RWPE2 (cell line): Measurements from ENCODE around the gene TMCC1.
"Not testable (repeated sequence)": the region's sequence is repeated elsewhere in the genome, so short reads cannot be mapped to it uniquely, and the experiment has no call there.

ENCODE experiments used
- ATAC-seq: fragments of 200-7000 bp; cut with Tn5 transposase; 3 replicates; pipeline ENCODE4 v1.9.1; 2021; ENCODE audit warnings: low read depth
- DNase-seq: peaks from one replicate; pipeline ENCODE4 v3.0.0-alpha.2; 2020; ENCODE audit warnings: low spot score
- H3K27ac ChIP-seq: fragments of 450-650 bp; 2 replicates; pipeline ENCODE4 v1.5.1; 2017; ENCODE audit warnings: mild to moderate bottlenecking; ENCODE audit not compliant: poor library complexity, severe bottlenecking
- H3K27me3 ChIP-seq: fragments of 250-450 bp; sonication (Bioruptor Pico); 2 replicates; pipeline ENCODE4 v1.5.1; 2021; ENCODE audit warnings: mild to moderate bottlenecking, moderate library complexity; ENCODE audit not compliant: insufficient read depth, poor library complexity, severe bottlenecking
- H3K36me3 ChIP-seq: fragments of 250-450 bp; sonication (Bioruptor Pico); 2 replicates; pipeline ENCODE4 v1.5.1; 2020; ENCODE audit warnings: low read depth, mild to moderate bottlenecking, moderate library complexity
- H3K4me1 ChIP-seq: fragments of 250-450 bp; sonication (Bioruptor Pico); 2 replicates; pipeline ENCODE4 v1.5.1; 2021; ENCODE audit warnings: mild to moderate bottlenecking, moderate library complexity; ENCODE audit not compliant: insufficient read depth, poor library complexity, severe bottlenecking
- H3K4me3 ChIP-seq: fragments of 250-450 bp; sonication (Bioruptor Pico); 2 replicates; pipeline ENCODE4 v1.5.1; 2021; ENCODE audit warnings: mild to moderate bottlenecking, moderate library complexity; ENCODE audit not compliant: severe bottlenecking
- H3K9me3 ChIP-seq: fragments of 250-450 bp; sonication (Bioruptor Pico); 2 replicates; pipeline ENCODE4 v1.5.1; 2021; ENCODE audit warnings: mild to moderate bottlenecking, moderate library complexity; ENCODE audit not compliant: severe bottlenecking
- TF ChIP-seq, protein P1 (sequence below): fragments of 450-650 bp; IDR thresholded peaks from one replicate; pipeline ENCODE4 v1.5.1; 2017; ENCODE audit warnings: mild to moderate bottlenecking, moderate library complexity; ENCODE audit not compliant: poor library complexity, severe bottlenecking

TMCC1 gene

DNA sequence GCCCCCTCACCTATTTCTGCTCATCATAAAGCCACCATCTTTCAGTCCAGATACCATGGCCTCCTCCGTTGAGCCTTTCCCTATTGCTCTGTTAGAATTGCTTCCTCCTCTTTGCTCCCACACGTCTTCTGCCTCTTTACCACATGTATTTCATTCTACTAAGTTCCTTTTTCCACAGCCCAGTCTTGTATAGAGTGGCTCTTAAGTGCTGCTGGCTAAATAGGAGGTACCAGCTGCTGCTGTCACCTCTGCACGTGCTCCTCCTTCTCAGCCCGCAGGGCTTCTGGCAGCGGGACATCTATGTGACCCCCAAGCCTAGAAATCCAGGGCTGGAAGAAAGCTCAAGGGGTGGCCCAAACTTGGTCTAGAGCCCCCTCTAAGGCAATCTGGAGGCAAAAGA is 248.2 kb downstream of the TMCC1 start:
- Histone ChIP-seq H3K36me3 (peaks cover 4% of the 10 kb centered on the region; the same call in 1 of the 2 replicates), H3K9me3 (no peaks in the 10 kb centered on the region), H3K27me3 (no peaks in the 10 kb centered on the region), H3K4me1 (peaks cover 4% of the 10 kb centered on the region), H3K27ac (no peak overlapping the region), H3K4me3 (no peak overlapping the region)
- no peak for ATAC-seq
- DNase-seq = no peak
- TF ChIP-seq, protein P1, sequence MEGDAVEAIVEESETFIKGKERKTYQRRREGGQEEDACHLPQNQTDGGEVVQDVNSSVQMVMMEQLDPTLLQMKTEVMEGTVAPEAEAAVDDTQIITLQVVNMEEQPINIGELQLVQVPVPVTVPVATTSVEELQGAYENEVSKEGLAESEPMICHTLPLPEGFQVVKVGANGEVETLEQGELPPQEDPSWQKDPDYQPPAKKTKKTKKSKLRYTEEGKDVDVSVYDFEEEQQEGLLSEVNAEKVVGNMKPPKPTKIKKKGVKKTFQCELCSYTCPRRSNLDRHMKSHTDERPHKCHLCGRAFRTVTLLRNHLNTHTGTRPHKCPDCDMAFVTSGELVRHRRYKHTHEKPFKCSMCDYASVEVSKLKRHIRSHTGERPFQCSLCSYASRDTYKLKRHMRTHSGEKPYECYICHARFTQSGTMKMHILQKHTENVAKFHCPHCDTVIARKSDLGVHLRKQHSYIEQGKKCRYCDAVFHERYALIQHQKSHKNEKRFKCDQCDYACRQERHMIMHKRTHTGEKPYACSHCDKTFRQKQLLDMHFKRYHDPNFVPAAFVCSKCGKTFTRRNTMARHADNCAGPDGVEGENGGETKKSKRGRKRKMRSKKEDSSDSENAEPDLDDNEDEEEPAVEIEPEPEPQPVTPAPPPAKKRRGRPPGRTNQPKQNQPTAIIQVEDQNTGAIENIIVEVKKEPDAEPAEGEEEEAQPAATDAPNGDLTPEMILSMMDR = no peak

DNA sequence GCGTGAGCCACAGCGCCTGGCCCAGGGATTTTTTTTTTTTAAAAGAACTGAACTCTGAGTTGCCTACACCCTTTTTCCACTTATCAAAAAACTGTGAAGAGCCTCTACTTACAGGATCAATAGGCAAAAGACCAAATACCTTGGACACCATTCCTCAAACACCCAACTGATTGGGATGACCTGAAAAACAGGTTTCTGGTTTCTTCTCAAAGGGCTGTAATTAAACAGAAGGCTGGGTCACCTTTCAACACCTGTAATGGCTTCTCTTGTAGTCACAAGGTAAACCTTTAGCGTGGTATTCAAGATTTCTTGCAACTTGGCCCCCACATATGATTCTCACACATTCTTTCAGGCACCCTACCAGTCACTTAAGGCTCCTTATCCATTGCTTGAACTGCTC is 248.7 kb downstream of the TMCC1 start:
- Histone ChIP-seq H3K27me3 (no peaks in the 10 kb centered on the region), H3K4me1 (no peaks in the 10 kb centered on the region), H3K4me3 (no peak overlapping the region), H3K9me3 (no peaks in the 10 kb centered on the region), H3K27ac (no peak overlapping the region), H3K36me3 (peaks cover 2% of the 10 kb centered on the region; the same call in 1 of the 2 replicates)
- DNase-seq (no peak), ATAC-seq (no peak)
- TF ChIP-seq, protein P1 = no peak

DNA sequence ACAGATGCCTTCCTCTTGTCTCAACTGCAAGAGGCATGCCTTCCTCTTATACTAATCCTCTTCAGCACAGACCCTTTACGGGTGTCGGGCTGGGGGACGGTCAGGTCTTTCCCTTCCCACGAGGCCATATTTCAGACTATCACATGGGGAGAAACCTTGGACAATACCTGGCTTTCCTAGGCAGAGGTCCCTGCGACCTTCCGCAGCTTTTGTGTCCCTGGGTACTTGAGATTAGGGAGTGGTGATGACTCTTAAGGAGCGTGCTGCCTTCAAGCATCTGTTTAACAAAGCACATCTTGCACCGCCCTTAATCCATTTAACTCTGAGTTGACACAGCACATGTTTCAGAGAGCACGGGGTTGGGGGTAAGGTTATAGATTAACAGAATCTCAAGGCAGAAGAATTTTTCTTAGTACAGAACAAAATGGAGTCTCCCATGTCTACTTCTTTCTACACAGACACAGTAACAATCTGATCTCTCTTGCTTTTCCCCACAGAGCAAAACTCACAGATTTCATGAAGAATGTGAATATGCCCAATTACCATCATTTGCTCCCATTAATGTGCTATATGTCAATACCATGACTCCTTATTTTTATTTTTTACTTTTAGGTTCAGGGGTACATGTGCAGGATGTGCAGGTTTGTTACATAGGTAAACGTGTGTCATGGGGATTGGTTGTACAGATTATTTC is 251.8 kb downstream of the TMCC1 start:
- not testable (repeated sequence) for DNase-seq, H3K27ac ChIP-seq, H3K4me3 ChIP-seq, ATAC-seq, H3K4me1 ChIP-seq, H3K27me3 ChIP-seq, H3K36me3 ChIP-seq, H3K9me3 ChIP-seq

DNA sequence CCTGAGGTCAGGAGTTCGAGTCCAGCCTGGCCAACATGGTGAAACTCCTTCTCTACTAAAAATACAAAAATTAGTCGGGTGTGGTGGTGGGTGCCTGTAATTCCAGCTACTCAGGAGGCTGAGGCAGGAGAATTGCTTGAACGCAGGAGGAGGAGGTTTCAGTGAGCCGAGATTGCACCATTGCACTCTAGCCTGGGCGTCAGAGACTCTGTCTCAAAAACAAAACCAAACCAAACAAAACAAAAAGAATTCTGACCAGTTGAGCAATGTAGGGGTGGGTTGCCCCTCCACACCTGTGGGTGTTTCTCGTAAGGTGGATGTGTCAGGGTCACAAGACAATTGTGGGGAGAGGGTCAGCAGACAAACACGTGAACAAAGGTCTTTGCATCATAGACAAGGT is 252.5 kb downstream of the TMCC1 start:
- not testable (repeated sequence) for H3K27me3 ChIP-seq, ATAC-seq, H3K36me3 ChIP-seq, H3K27ac ChIP-seq, H3K4me3 ChIP-seq, H3K9me3 ChIP-seq, H3K4me1 ChIP-seq, DNase-seq

DNA sequence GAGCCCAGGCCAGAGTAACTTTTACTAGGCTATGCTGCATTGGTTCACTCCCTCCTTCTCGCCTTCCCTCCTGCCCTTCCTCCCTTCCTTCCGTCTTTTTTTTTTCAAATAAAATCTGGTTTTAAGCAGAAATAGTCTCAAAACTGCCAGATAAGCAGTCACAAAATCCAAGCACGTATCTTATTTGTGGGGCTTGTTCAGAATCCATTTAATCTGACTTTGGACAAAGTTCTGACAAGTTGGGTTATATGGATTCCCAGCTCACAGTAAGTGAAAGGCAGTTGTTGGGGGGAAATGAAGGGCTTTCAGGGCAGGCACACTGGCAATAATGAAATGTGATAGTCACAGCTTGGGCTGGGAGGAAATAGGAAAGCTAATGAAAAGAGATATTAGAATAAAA is 255.0 kb downstream of the TMCC1 start:
- Histone ChIP-seq H3K27me3 (no peaks in the 10 kb centered on the region), H3K27ac (no peak overlapping the region), H3K9me3 (no peaks in the 10 kb centered on the region), H3K4me1 (no peaks in the 10 kb centered on the region), H3K36me3 (no peaks in the 10 kb centered on the region), H3K4me3 (no peak overlapping the region)
- ATAC-seq = no peak
- TF ChIP-seq, protein P1 = no peak
- DNase-seq = no peak

DNA sequence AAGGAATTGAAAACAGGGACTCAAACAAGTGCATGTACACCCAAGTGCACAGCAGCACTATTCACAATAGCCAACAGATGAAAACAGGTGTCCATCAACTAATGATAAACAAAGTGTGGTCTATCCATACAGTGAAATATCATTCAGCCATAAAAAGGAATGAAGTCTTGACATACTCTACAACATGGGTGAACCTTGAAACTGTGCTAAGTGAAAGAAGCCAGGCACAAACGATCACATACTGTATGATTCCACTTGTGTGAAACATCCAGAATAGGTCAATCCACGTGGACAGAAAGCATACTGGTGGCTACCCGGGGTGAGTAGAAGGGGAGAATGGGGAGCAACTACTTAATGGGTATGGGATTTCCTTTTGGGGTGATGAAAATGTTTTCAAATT is 257.4 kb downstream of the TMCC1 start:
- TF ChIP-seq, protein P1 = no peak
- Histone ChIP-seq H3K9me3 (no peaks in the 10 kb centered on the region), H3K27ac (no peak overlapping the region), H3K36me3 (no peaks in the 10 kb centered on the region), H3K27me3 (no peaks in the 10 kb centered on the region), H3K4me3 (no peak overlapping the region), H3K4me1 (no peaks in the 10 kb centered on the region)
- DNase-seq = no peak
- ATAC-seq = no peak
